CD4-positive, alpha-beta T cell treated with Interleukin-17A for 1 hour (primary cell): ENCODE results near the gene FRS2.

Experiments
- DNase-seq: peaks from one replicate; pipeline ENCODE4 v3.0.0-alpha.2; 2020

FRS2 gene

DNA sequence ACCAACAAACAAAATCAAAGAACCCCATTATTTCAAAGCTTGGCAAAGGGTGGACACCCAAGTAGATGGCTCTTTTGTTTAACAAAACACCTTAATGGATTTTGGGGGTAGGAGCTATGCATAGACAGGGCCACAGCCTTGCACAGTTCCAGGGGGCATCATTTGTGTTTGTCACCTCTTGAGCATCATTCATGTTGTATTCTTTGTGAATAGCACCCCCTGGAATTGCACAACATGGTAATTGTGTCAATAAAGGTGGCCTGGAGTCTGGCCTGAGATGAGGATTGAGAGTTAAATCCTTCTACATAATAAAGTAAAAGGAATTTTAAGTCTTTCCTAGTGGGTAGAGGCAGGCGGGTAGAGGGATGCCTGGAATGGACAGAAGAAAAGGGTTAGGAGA, 3.3 kb upstream of the FRS2 start:
- no peak for DNase-seq

DNA sequence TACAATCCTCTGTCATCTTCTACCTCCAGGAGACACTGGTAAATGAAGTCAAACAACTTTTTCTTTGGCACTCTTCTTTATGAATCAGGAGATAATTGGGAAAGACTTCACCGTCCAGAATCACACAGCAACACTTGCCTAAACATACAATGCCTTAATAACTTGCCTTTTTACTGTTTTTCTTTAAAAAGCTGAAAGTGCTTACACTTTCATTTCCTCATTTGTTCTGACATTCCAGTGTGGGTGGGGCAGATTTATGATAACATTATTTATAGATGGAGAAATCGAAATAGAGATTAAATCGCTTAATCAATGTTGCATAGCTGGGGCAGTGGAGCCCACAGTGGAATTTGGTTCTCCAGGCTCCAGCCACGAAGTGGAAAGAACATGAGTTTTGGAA, 2.8 kb upstream of the FRS2 start:
- DNase-seq = no peak

DNA sequence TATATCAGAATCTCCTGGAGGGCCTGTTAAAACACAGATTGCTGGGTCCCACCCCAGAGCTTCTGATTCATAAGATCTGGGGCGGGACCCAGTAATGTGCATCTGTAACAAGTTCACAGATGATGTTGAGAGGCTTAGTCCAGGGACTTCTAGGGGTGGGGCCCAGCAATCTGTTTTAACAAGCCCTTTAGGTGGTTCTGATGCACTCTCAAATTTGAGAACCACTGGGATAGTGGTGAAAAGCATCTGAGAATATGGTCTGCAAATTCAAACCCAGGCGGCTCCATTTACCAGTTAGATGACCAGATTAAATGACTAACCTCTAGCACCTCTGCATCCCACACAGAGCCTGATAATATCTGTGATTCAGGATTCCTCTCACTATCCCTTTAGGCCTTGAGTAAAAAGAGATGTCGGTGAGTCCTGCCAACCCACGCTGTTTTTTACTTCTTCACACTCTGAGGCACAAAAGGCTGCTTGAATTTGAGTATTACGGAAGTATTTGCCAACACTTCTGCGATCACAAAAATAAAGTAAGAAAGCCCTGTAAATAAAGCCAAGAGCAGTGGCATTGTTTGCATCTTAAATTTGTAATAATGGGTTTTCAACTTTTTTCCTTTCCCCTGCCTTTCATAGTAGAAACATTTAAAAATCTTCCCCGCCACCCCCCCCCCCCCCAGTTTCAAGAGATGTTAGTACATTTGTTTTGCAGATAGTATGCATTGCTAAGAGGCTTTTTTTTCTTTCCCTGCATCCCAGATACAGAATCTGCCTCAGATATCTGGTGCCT, 1.8 kb upstream of the FRS2 start:
- no peak for DNase-seq

DNA sequence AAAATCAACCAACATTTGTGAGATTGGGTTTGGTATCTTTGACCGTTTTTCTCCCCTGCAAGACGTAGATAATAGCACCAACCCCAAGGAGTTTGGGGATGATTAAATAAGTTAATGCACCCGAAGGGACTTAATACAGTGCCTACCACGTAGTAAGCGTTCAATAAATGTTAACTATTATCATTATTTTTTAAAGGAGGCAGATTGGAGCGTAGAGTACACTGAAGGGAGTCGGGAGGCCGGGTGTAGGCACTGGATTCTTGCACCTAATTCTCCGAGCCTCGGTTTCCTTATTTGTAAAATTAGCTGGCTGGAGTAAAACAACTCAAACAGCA, 367 bp upstream of the FRS2 start:
- no peak for DNase-seq

- no peak for DNase-seq
Measured at GRCh38 chr12:69471076-69471430, 865 bp downstream of the FRS2 start.

DNA sequence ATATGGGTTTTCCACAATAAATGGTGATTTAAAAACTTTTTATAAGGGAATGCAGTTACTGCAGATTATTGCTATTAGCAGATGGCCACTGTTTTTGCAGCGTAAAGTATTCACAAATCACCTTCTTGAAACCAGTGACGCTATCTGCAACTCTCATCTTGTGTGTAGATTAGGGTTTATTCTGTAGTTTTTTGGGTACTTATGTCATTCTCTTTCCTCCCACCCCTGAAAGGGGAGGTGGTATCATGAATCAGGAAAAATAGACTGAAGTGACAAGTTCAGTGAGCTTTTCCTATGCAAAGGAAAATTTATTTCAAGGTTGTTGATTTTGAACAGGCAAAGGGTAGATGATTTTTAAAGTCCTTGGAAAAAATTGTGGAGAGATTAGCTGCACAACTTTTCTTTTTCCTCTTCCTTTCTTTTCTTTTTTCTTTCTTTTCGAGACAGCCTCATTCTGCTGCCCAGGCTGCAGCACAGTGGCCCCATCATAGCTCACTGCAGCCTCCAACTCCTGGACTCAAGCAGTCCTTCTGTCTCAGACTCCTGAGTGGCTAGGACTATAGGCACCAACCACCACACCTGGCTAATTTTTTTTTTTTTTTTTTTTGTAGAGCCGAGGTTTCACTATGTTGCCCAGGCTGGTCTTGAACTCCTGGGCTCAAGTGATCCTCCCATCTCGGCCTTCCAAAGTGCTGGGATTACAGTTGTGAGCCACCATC, 1.6 kb downstream of the FRS2 start:
- no peak for DNase-seq

- no peak for DNase-seq
Measured at GRCh38 chr12:69473262-69473661, 3.1 kb downstream of the FRS2 start.

GRCh38 chr12:69474456-69474855, 4.3 kb downstream of the FRS2 start:
- DNase-seq = no peak

GRCh38 chr12:69475237-69475975, 5.2 kb downstream of the FRS2 start:
- no peak for DNase-seq

DNA sequence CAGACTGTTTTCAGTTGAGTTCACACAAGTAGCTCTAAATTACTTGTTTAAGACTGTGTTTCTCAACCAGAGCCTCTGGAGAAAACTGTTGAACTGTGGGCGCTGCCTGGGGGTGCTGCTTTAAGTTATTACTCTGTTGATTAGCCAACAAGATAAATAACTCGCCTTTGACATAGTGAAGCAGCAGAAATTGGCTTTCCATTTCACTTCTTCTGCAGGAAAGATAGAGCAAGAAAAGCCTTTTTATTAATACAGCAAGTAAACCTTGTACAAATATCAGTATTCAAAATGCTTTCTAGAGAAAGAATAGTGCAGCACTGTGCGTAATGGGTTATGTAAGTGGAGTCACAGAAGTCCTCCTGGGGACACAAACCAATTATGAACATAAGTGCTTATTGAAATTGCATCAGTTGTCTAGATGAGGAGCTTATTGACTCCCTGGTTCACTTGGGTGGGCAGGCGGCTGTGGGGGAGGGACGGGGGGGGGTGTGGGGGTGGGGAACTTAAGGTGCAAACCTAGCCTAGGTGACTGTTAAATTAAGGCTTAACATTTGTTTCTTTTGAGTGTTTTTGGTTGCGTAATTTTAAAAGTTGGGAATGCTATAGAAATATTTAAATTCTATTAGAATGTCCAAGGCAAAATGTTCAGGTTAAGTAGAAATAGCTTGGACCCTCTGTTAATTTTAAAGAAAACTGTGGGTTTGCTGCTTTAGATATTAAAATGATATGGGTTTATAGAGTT, 6.3 kb downstream of the FRS2 start:
- no peak for DNase-seq

DNA sequence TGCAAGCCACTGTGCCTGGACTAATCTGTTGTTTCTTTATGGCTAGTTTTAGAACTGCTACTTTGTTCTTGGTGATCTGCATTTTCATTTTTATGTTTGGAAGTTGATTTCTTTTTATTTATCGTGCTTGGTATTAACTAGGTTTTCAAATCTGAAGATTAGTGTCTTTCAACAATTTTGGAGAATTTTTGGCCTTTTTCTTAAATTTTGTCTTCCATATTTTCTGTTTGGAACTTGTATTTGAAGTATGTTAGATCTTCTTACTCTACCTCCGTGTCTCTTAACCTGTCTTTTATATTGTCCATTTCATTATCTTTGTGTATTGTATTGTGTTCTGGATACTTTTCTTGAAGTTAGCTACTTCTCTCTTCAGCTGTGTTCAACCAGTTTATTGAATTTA, 9.5 kb downstream of the FRS2 start:
- no peak for DNase-seq

DNA sequence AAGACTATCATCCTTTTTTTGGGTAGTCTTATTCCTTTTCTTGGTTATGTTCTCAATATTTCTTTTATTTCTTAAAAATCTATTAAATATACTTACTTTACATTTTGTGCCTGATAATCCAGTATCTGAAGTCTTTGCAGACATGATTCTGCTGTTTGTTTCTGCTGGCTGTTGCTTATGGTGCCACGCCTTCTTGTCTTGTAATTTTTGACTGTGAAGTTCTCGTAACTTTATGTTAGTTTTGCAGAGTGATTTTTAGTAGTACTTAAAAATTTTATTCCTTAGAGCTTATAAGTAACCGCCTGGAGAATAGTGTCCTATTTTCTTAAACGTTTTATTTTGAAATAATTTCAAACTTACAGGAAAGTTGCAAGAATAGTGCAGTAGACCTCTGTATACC, 10.5 kb downstream of the FRS2 start:
- no peak for DNase-seq

GRCh38 chr12:69481133-69481532, 10.9 kb downstream of the FRS2 start:
- DNase-seq = no peak

- no peak for DNase-seq
Measured at GRCh38 chr12:69483700-69484099, 13.5 kb downstream of the FRS2 start.

DNA sequence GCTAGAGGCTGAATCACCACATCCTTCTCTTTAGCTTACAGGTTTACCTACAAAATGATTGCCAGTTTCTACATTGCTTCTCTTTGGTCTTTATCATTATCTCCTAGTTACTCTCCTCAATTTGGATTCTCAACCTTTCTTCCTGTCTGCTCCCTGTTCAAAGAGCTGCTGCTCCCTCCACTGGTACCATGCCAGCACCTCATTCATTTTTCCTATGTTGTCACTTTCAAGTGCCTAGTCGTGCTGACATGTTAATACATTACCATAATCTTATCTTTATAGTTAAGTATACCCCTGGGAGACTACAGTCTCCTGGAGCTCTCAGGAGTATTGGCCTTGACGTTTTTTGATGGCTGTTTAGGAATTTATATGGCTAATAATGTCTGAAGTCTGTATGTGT, 14.2 kb downstream of the FRS2 start:
- no peak for DNase-seq

DNA sequence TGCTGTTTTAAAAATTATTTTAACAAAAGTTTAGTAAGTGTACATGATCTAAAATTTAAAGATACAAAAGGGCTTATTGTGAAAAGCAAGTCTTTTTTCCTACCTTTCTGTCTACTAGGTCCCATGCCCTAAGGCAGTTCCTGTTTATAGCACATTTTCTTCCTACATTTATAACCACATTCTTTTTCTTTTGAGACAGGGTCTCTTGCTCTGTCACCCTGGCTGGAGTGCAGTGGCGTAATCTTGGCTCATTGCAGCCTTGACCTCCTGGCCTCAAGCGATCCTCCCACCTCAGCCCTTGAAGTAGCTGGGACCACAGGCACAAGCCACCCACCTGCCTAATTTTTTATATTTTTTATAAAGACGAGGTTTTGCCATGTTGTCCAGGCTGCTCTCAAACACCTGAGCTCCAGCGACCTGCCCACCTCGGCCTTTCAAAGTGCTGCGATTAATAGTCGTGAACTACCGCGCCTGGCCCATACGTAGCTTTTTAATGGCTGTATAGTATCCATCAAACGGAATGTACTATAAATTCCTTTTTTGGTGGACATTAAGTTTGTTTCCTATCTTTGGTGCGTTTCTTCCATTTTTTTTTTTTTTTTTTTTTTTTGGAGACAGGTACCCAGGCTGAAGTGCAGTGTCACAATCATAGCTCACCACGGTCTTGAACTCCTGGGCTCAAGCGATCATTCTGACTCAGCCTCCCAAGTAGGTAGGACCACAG, 20.9 kb downstream of the FRS2 start:
- DNase-seq = no peak

DNA sequence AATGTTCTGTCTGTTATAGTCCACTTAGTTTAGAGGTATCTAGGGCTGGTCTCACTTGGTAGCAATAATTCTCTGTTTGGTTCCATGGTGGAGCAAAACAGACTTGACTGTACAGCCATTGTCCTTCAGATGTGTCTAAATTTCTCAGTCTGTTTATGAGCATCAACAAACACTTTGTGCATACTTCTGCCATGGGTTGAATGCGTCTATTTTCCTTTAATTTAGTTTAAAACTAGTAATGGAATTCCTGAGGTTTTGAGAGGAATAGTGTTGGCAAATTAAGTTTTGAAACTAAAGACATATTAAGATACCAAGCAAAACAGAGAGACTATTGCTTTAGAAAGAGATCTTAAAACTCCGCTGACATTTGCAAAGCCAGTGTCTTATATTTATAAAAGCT, 22.6 kb downstream of the FRS2 start:
- no peak for DNase-seq

GRCh38 chr12:69495071-69495470, 24.9 kb downstream of the FRS2 start:
- DNase-seq = no peak

- DNase-seq = peak; percentile 15
Measured at GRCh38 chr12:69497308-69498026, 27.3 kb downstream of the FRS2 start.

- DNase-seq = no peak
Measured at GRCh38 chr12:69500631-69501030, 30.4 kb downstream of the FRS2 start.

GRCh38 chr12:69501154-69501895, 31.1 kb downstream of the FRS2 start:
- DNase-seq = no peak
